Tibial nerve (tissue), 4 donors: ENCODE results near the gene FAIM2. TPM values are rescaled to one million over a fixed set of nuclear protein-coding genes. Genes with fewer than 3 reads are reported as not detected.

ENCODE experiments used
- DNase-seq, 2 donors: peaks; one replicate each; pipeline ENCODE4 v3.0.0-alpha.2; 2019; ENCODE audit warnings: low spot score in 2 of 2
- H3K27ac ChIP-seq, 4 donors: fragments of 200-600 bp; sonication (generic) in 3 of 4; one replicate each; pipeline ENCODE4 v1.5.1; 2017 to 2019; ENCODE audit warnings: mild to moderate bottlenecking in 1 of 4
- H3K27me3 ChIP-seq, 2 donors: fragments of 200-600 bp; sonication (generic) in 1 of 2; one replicate each; pipeline versions ENCODE4 v1.5.1 to v1.6.0; 2017 to 2019
- H3K36me3 ChIP-seq, 3 donors: fragments of 200-600 bp; sonication (generic); one replicate each; pipeline ENCODE4 v1.5.1; 2018 to 2019
- H3K4me1 ChIP-seq, 4 donors: fragments of 200-600 bp; sonication (generic) in 3 of 4; one replicate each; pipeline ENCODE4 v1.5.1; 2017 to 2019
- H3K4me3 ChIP-seq, 4 donors: fragments of 200-600 bp; sonication (generic) in 3 of 4; one replicate each; pipeline ENCODE4 v1.5.1; 2017 to 2019; ENCODE audit warnings: mild to moderate bottlenecking in 1 of 4, moderate library complexity in 1 of 4
- H3K9me3 ChIP-seq, 4 donors: fragments of 200-600 bp; sonication (generic) in 3 of 4; one replicate each; pipeline ENCODE4 v1.5.1; 2017 to 2019
- EP300 ChIP-seq, 2 donors: sonication (generic); formaldehyde crosslinking; IDR thresholded peaks; one replicate each; pipeline ENCODE4 v1.6.1; 2017; ENCODE audit warnings: antibody characterized with exemption in 2 of 2, mild to moderate bottlenecking in 1 of 2
- POLR2A ChIP-seq, 2 donors: fragments of 450-650 bp; IDR thresholded peaks; one replicate each; pipeline ENCODE4 v1.6.1; 2017; ENCODE audit warnings: antibody characterized with exemption in 2 of 2, mild to moderate bottlenecking in 2 of 2, moderate library complexity in 2 of 2
- WGBS, 2 donors: methylation state at CpG; one replicate each; pipeline ENCODE4 v1.1.5; 2018; 5-methylcytosine and 5-hydroxymethylcytosine counted together
- total RNA-seq, 4 donors: library from RNA; depleted of rRNA; stranded (reverse); fragments of >200 nt; gene quantifications; one replicate each; pipeline ENCODE4 v1.1.0, GENCODE V29; 2016
- TF ChIP-seq, protein P1 (sequence below), 5 experiments: fragments of 200-600 bp in 3 of 5; fragments of 450-650 bp in 2 of 5; sonication (generic) in 3 of 5; IDR thresholded peaks; one replicate each; pipeline ENCODE4 v1.5.1; 2016 to 2019; ENCODE audit warnings: antibody characterized with exemption in 5 of 5, mild to moderate bottlenecking in 3 of 5, moderate library complexity in 2 of 5

FAIM2 gene
- total RNA-seq, 4 donors from 2014 or later: 6.9 to 68.6 (median 36.9) TPM

DNA sequence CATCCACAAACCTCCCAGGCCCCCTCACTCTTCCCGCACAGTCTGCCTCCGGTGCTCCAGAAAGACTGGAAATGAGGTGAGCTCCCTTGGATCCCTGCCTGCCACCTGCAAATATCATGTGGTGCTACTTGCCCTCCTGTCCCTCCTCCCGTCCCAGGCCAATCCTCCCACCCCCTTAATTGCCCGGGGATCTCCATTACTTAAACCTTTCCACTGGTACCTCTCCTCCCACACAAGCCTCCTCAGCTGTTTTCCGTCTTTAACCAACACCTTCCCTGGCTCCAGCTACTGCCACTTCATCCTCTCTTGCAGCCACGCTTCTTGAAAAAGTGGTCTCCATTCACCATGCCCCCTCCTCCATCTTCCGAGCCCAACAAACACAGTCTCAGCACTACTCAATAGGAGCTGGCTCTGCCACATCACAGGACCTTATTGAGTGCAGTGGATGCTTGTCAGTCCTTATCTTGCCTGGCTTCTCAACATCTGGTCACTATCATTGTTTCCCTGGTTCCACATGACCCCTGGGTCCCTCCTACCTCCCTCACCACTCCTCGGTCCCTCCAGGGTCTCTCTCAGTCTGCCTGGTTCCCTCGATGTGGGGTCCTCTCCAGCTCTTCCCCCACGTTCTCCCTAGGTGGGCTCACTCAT is 11.5 kb downstream of the FAIM2 start:
- H3K4me3 ChIP-seq: no peak overlapping the region
- H3K27me3 ChIP-seq: no peaks in the 10 kb centered on the region
- peaks cover 0 to 4% (median 0%) of the 10 kb centered on the region in 4 donors for H3K4me1 ChIP-seq
- DNase-seq: no peak
- 68 to 70% methylated on average over 10 of the region's 10 CpGs for WGBS, 2 donors
- TF ChIP-seq POLR2A (IDR thresholded peaks at IDR 0.05): no peak
- TF ChIP-seq, protein P1, sequence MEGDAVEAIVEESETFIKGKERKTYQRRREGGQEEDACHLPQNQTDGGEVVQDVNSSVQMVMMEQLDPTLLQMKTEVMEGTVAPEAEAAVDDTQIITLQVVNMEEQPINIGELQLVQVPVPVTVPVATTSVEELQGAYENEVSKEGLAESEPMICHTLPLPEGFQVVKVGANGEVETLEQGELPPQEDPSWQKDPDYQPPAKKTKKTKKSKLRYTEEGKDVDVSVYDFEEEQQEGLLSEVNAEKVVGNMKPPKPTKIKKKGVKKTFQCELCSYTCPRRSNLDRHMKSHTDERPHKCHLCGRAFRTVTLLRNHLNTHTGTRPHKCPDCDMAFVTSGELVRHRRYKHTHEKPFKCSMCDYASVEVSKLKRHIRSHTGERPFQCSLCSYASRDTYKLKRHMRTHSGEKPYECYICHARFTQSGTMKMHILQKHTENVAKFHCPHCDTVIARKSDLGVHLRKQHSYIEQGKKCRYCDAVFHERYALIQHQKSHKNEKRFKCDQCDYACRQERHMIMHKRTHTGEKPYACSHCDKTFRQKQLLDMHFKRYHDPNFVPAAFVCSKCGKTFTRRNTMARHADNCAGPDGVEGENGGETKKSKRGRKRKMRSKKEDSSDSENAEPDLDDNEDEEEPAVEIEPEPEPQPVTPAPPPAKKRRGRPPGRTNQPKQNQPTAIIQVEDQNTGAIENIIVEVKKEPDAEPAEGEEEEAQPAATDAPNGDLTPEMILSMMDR (IDR thresholded peaks at IDR 0.05): no peak
- no peak for TF ChIP-seq EP300 (IDR thresholded peaks at IDR 0.05)
- H3K27ac ChIP-seq: no peak overlapping the region
- no peaks in the 10 kb centered on the region for H3K36me3 ChIP-seq
- H3K9me3 ChIP-seq: no peaks in the 10 kb centered on the region

DNA sequence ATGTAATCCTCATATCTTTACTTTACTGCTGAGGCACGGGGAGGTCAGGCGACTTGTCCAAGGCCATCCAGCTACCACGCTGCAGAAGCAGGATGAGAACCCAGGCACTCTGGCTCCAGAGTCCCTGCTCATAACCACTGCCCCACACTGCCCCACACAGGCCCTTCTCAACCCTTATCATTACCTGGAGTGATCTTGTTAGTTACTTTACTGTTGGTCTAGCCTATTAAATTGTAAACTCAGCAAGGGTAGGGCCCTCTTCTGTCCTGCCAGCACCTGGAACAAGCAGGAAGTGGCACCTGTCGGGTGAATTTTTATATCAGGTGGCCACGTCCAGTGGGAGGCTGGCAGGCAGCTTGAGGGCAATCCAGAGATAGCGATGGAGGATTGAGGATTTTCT is 12.2 kb downstream of the FAIM2 start:
- no peaks in the 10 kb centered on the region for H3K9me3 ChIP-seq
- H3K27me3 ChIP-seq: no peaks in the 10 kb centered on the region
- H3K27ac ChIP-seq: no peak overlapping the region
- H3K4me1 ChIP-seq: peaks cover 0 to 4% (median 0%) of the 10 kb centered on the region in 4 donors
- no peak for DNase-seq
- TF ChIP-seq, protein P1 (IDR thresholded peaks at IDR 0.05): no peak
- TF ChIP-seq POLR2A (IDR thresholded peaks at IDR 0.05) (no peak), EP300 (IDR thresholded peaks at IDR 0.05) (no peak)
- H3K4me3 ChIP-seq: no peak overlapping the region
- 76 to 91% methylated on average over 6 of the region's 6 CpGs for WGBS, 2 donors
- no peaks in the 10 kb centered on the region for H3K36me3 ChIP-seq

DNA sequence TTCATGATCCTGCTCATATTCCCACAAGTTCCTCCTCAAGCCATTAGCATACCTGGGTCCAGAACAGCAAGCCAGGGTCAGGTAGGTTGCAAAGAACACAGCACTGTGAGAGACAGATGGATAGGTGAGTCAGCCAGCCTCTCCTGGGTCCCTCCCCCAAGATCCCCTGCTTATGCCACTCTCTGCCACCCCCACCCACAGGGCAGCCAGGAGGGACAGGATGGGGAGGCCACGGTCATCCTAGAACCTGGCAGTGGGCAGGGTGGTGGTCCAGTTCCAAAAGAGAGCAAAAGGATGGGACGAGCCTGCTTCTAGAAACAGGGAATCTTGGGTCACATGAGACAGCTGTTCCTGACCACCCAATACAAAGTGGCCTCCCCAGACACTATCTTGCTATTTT is 12.7 kb downstream of the FAIM2 start:
- WGBS, 2 donors: 61 to 83% methylated on average over 2 of the region's 2 CpGs
- DNase-seq: no peak
- TF ChIP-seq EP300 (IDR thresholded peaks at IDR 0.05) (no peak), POLR2A (IDR thresholded peaks at IDR 0.05) (no peak)
- TF ChIP-seq, protein P1 (IDR thresholded peaks at IDR 0.05): no peak

DNA sequence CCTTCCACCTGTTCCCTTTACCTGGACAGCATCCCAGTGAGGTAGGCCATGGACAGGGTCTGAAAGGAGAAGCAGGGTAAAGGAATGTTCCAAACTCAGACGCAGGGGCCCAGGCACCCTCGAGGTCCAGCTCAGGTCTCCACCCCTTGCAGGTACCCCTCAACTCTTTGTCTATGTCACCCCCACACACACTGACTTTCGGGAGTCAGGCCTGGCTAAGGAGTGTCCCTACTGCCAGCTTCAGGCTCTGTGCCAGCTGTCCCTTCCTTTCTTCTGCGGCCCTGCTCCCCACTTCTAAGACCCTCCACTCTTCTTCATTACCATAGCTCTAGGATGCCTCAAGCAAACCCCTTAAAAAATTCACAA is 13.6 kb downstream of the FAIM2 start:
- Histone ChIP-seq H3K9me3 (no peaks in the 10 kb centered on the region), H3K27me3 (no peaks in the 10 kb centered on the region), H3K36me3 (no peaks in the 10 kb centered on the region), H3K4me3 (no peak overlapping the region), H3K27ac (no peak overlapping the region), H3K4me1 (peaks cover 0 to 4% (median 0%) of the 10 kb centered on the region in 4 donors)
- DNase-seq: no peak
- no peak for TF ChIP-seq EP300 (IDR thresholded peaks at IDR 0.05)
- TF ChIP-seq POLR2A (IDR thresholded peaks at IDR 0.05): no peak
- TF ChIP-seq, protein P1 (IDR thresholded peaks at IDR 0.05): no peak
- WGBS, 2 donors: 81 to 82% methylated on average over 4 of the region's 4 CpGs

More for the DNA sequence above, 12.7 kb downstream of the FAIM2 start:
- Histone ChIP-seq H3K4me1 (peaks cover 0 to 4% (median 0%) of the 10 kb centered on the region in 4 donors), H3K9me3 (no peaks in the 10 kb centered on the region), H3K27me3 (no peaks in the 10 kb centered on the region), H3K27ac (no peak overlapping the region), H3K4me3 (no peak overlapping the region), H3K36me3 (no peaks in the 10 kb centered on the region)

DNA sequence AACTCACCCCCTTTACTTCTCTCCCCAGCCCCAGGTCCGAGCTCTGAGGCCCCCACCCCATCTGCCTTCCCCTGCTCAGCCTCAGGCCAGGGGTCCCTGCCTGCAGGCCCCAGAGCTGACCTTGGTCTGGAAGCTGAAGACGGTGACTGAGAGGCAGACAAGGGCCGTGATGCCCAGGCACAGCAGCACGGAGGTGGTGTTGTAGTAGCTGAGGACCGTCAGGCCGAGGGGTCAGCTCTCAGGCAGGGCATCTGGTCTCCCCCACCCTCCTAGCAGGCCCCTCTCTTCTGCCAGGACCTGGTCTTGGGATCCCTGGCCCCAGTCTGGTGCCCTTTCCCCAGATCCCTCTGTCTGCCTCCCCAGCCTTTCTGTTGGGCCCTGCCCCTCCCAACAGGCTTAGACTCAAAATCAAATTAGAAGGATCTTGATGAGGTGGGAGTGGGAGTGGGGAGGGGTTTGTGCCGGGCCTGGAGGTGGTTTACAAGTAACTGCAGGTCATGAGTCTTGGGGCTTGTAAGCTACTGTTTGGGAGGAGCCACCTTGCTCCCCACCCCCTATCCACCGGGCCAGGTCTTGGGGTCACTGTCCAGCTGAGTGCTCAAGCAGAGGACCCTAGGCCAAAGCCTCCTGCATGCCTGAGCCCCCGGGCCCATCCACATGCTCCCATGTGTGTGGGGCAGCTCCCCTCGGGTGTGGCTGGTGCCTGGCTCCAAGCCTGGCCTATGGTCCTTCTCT is 14.2 kb downstream of the FAIM2 start:
- Histone ChIP-seq H3K36me3 (no peaks in the 10 kb centered on the region), H3K9me3 (no peaks in the 10 kb centered on the region), H3K4me1 (peaks cover 0 to under 1% (median 0%) of the 10 kb centered on the region in 4 donors), H3K27ac (no peak overlapping the region), H3K4me3 (no peak overlapping the region), H3K27me3 (no peaks in the 10 kb centered on the region)
- 81 to 86% methylated on average over 8 to 10 of the region's 10 CpGs for whole genome bisulfite sequencing, 2 donors
- DNase-seq: no peak
- no peak for TF ChIP-seq POLR2A (IDR thresholded peaks at IDR 0.05)
- TF ChIP-seq EP300 (IDR thresholded peaks at IDR 0.05): no peak
